Mucosa of descending colon (tissue), 3 donors: ENCODE results near the gene CACFD1. TPM values are rescaled to one million over a fixed set of nuclear protein-coding genes. Genes with fewer than 3 reads are reported as not detected.

Experiments
- ATAC-seq: fragments of 200-7000 bp; cut with Tn5 transposase; one replicate; pipeline ENCODE4 v1.9.1; 2020; ENCODE audit warnings: mild to moderate bottlenecking, moderate library complexity
- DNase-seq, 3 donors: peaks; one replicate each; pipeline ENCODE4 v3.0.0-alpha.2; 2020
- H3K36me3 ChIP-seq: fragments of 200-600 bp; one replicate; pipeline ENCODE4 v1.8.0; 2021; ENCODE audit warnings: low read depth, mild to moderate bottlenecking
- H3K4me1 ChIP-seq: fragments of 200-600 bp; one replicate; pipeline ENCODE4 v1.8.0; 2021; ENCODE audit warnings: low read depth, mild to moderate bottlenecking
- H3K4me3 ChIP-seq: fragments of 200-600 bp; one replicate; pipeline ENCODE4 v1.8.0; 2021; ENCODE audit warnings: mild to moderate bottlenecking
- H3K9me3 ChIP-seq: fragments of 200-600 bp; one replicate; pipeline ENCODE4 v1.8.0; 2021; ENCODE audit warnings: mild to moderate bottlenecking
- intact Hi-C, 2 donors: fragments of 100-400 bp; cut with DNase I in 1 of 2; cut with micrococcal nuclease in 1 of 2; formaldehyde crosslinking; loops; one replicate each; pipeline versions ENCODE4 v1.11.0 to v1.11.1; 2022; cut with DNase I, micrococcal nuclease
- total RNA-seq, 3 donors: library from RNA; stranded (reverse); fragmentation: NEBNext Ultra II Directional in 2 of 3; extraction: Animal tissue kit (Norgen Biotek cat#: 25700) in 2 of 3; gene quantifications; one replicate each; pipeline versions ENCODE4 v1.2.1 to v1.2.4, GENCODE V29; 2021 to 2023
- TF ChIP-seq, protein P1 (sequence below): fragments of 200-600 bp; IDR thresholded peaks from one replicate; pipeline ENCODE4 v1.8.0; 2022; ENCODE audit warnings: antibody characterized with exemption, mild to moderate bottlenecking
- donor health status: DM: no; HTN: no; CAD: no; lungs with moderate emphysema.
- donor health status: DM: no; HTN: no; CAD: no.
- donor health status: DM: no; HTN: yes; CAD: no.

The CACFD1 gene
- total RNA-seq, 3 donors from 2014 or later: 42.7 to 84.2 (median 54.1) TPM

DNA sequence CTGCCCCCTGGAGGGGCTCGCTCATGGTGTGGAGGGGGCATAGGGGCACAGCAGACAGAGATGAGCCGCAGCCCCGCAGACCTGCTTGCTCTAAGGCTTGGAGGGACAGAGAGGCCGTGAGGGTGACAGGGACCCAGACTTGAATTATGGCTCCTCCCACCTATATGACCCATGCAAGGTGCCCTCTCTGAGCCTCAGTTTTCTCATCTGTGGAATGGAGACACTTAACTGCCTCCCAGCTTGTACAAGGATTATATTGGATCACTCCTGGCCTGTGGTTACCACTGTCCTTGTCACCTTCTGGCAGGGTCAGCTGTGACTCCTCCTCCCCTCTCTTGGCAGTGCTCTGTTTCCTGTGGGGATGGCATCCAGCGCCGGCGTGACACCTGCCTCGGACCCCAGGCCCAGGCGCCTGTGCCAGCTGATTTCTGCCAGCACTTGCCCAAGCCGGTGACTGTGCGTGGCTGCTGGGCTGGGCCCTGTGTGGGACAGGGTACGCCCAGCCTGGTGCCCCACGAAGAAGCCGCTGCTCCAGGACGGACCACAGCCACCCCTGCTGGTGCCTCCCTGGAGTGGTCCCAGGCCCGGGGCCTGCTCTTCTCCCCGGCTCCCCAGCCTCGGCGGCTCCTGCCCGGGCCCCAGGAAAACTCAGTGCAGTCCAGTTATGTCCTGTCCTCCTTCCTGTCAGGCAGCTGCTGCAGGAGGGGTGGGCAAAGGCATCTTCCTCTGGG, 4.7 kb upstream of the CACFD1 start:
- H3K4me1 ChIP-seq: peaks cover 7% of the 10 kb centered on the region
- TF ChIP-seq, protein P1, sequence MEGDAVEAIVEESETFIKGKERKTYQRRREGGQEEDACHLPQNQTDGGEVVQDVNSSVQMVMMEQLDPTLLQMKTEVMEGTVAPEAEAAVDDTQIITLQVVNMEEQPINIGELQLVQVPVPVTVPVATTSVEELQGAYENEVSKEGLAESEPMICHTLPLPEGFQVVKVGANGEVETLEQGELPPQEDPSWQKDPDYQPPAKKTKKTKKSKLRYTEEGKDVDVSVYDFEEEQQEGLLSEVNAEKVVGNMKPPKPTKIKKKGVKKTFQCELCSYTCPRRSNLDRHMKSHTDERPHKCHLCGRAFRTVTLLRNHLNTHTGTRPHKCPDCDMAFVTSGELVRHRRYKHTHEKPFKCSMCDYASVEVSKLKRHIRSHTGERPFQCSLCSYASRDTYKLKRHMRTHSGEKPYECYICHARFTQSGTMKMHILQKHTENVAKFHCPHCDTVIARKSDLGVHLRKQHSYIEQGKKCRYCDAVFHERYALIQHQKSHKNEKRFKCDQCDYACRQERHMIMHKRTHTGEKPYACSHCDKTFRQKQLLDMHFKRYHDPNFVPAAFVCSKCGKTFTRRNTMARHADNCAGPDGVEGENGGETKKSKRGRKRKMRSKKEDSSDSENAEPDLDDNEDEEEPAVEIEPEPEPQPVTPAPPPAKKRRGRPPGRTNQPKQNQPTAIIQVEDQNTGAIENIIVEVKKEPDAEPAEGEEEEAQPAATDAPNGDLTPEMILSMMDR: no peak
- H3K36me3 ChIP-seq: no peaks in the 10 kb centered on the region
- intact Hi-C loops: no loop called here
- ATAC-seq (no peak), DNase-seq (no peak)
- no peaks in the 10 kb centered on the region for H3K9me3 ChIP-seq
- H3K4me3 ChIP-seq: no peak overlapping the region

DNA sequence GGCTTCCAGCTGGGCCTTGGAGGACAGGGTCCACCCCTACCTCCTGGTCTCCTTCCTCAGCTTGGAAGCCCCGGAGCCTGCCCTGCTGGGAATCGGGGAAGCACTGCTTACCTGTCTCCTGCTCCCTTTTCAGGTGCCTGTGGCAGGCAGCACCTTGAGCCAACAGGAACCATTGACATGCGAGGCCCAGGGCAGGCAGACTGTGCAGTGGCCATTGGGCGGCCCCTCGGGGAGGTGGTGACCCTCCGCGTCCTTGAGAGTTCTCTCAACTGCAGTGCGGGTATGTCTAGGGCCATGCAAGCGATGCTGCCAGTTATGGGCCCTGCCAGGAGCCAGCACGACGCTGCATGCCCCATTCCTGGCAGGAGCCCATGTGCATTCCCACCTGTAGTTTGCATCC, 3.8 kb upstream of the CACFD1 start:
- no peaks in the 10 kb centered on the region for H3K36me3 ChIP-seq
- no peaks in the 10 kb centered on the region for H3K9me3 ChIP-seq
- intact Hi-C loops: no loop called here
- peaks cover 7% of the 10 kb centered on the region for H3K4me1 ChIP-seq
- DNase-seq (no peak), ATAC-seq (no peak)
- no peak overlapping the region for H3K4me3 ChIP-seq
- TF ChIP-seq, protein P1: no peak

DNA sequence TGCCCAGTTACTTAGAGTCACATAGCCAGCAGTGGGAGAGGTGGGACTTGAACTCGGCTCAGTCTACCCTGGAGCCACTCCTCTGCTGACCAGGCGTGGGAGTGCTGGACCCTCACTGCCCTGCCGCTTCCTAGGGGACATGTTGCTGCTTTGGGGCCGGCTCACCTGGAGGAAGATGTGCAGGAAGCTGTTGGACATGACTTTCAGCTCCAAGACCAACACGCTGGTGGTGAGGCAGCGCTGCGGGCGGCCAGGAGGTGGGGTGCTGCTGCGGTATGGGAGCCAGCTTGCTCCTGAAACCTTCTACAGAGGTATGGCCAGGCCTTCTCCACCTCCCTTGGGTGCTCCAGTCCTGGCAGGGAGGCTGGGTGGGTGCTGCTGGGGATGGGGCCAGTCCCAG, 3.4 kb upstream of the CACFD1 start:
- H3K9me3 ChIP-seq: no peaks in the 10 kb centered on the region
- intact Hi-C loops: no loop called here
- H3K4me1 ChIP-seq: peaks cover 7% of the 10 kb centered on the region
- ATAC-seq: no peak
- H3K4me3 ChIP-seq: no peak overlapping the region
- no peaks in the 10 kb centered on the region for H3K36me3 ChIP-seq
- TF ChIP-seq, protein P1: no peak
- no peak for DNase-seq

DNA sequence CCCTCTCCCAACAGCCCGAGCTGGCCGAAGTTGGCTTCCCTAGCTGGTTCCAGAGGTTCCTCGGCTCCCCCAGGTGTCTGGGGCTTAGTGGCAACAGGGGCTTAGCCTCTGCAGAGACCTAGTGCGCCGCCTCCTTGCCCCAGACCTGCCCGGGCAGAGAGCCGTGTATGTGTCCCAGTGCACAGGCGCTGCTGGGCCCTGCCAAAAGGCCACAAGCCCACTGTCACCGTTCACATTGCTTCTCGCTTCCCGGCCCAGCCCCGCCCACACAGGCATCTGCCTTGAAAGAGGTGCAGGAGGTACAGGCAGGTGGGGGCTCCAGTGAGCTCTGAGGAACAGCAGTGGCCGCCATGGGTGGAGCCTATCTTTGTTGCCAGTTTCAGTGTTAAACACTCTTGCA, 2.5 kb upstream of the CACFD1 start:
- intact Hi-C loops: no loop called here
- ATAC-seq (no peak), DNase-seq (peak in 1 of 3 donors; percentile 58)
- TF ChIP-seq, protein P1: no peak
- Histone ChIP-seq H3K4me3 (no peak overlapping the region), H3K36me3 (no peaks in the 10 kb centered on the region), H3K4me1 (peaks cover 9% of the 10 kb centered on the region), H3K9me3 (no peaks in the 10 kb centered on the region)

DNA sequence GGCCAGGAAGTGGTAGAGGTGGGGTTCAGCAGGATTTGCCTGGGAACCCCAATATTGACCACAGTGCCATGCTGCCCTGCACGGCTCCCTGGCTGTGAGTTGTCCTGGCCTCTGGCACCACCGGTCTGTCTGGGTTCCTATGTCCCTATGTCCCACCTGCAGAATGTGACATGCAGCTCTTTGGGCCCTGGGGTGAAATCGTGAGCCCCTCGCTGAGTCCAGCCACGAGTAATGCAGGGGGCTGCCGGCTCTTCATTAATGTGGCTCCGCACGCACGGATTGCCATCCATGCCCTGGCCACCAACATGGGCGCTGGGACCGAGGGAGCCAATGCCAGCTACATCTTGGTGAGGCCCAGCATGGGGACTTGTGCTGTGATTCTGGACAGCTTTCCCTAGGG, 2.0 kb upstream of the CACFD1 start:
- H3K36me3 ChIP-seq: no peaks in the 10 kb centered on the region

More for the DNA sequence above, 2.0 kb upstream of the CACFD1 start:
- intact Hi-C loops: no loop called here
- DNase-seq: no peak
- Histone ChIP-seq H3K4me1 (peaks cover 9% of the 10 kb centered on the region), H3K9me3 (no peaks in the 10 kb centered on the region), H3K4me3 (no peak overlapping the region)
- ATAC-seq: no peak
- TF ChIP-seq, protein P1: no peak
